Liver (tissue), 9 donors: ENCODE results near the gene SLC2A4RG. TPM values are rescaled to one million over a fixed set of nuclear protein-coding genes. Genes with fewer than 3 reads are reported as not detected.
A peak's percentile ranks its signal among the peaks of the same experiment; 100 is the strongest.

ENCODE experiments used
- DNase-seq: peaks from one replicate; pipeline ENCODE4 v3.0.0-alpha.2; 2017; ENCODE audit warnings: low spot score
- H3K27ac ChIP-seq, 2 donors: one replicate each; pipeline ENCODE4 v1.7.0; 2013; ENCODE audit warnings: inconsistent platforms in 2 of 2, low read length in 2 of 2, control low read depth in 1 of 2, low read depth in 1 of 2, mild to moderate bottlenecking in 1 of 2
- H3K27me3 ChIP-seq, 4 donors: one replicate each; pipeline versions ENCODE4 v1.6.1 to v1.7.0; 2013; ENCODE audit warnings: low read length in 3 of 4, inconsistent platforms in 1 of 4, mild to moderate bottlenecking in 1 of 4, moderate library complexity in 1 of 4; ENCODE audit not compliant: control insufficient read depth in 4 of 4, insufficient read depth in 4 of 4
- H3K36me3 ChIP-seq, 4 donors: one replicate each; pipeline versions ENCODE4 v1.6.1 to v1.7.0; 2013; ENCODE audit warnings: low read length in 3 of 4, mild to moderate bottlenecking in 3 of 4, low read depth in 1 of 4, moderate library complexity in 1 of 4; ENCODE audit not compliant: control insufficient read depth in 4 of 4, insufficient read depth in 3 of 4
- H3K4me1 ChIP-seq, 4 donors: one replicate each; pipeline versions ENCODE4 v1.6.1 to v1.7.0; 2013; ENCODE audit warnings: low read length in 3 of 4, mild to moderate bottlenecking in 3 of 4, moderate library complexity in 1 of 4; ENCODE audit not compliant: control insufficient read depth in 4 of 4, insufficient read depth in 4 of 4
- H3K4me3 ChIP-seq, 3 donors: one replicate each; pipeline versions ENCODE4 v1.6.1 to v1.7.0; 2013; ENCODE audit warnings: low read length in 3 of 3, control low read depth in 1 of 3, low read depth in 1 of 3, mild to moderate bottlenecking in 1 of 3
- H3K9ac ChIP-seq, 2 donors: one replicate each; pipeline ENCODE4 v1.7.0; 2013; ENCODE audit warnings: low read length in 2 of 2, mild to moderate bottlenecking in 2 of 2, moderate library complexity in 2 of 2, control low read depth in 1 of 2, low read depth in 1 of 2
- H3K9me3 ChIP-seq, 4 donors: one replicate each; pipeline versions ENCODE4 v1.6.1 to v1.7.0; 2013; ENCODE audit warnings: low read length in 3 of 4; ENCODE audit not compliant: control insufficient read depth in 4 of 4
- ATF3 ChIP-seq: IDR thresholded peaks from 2 replicates; pipeline ENCODE4 v1.6.1; 2016; ENCODE audit warnings: antibody characterized with exemption
- CTCF ChIP-seq: fragments of 150-350 bp; IDR thresholded peaks from 2 replicates; pipeline ENCODE4 v1.5.1; 2017; ENCODE audit warnings: improper control_type of control experiment, low read depth, low read length; ENCODE audit not compliant: missing input control
- EGR1 ChIP-seq, 2 donors: IDR thresholded peaks; 2 replicates each; pipeline ENCODE4 v1.6.1; 2016 to 2018; ENCODE audit warnings: antibody characterized with exemption in 2 of 2, low read depth in 2 of 2
- FOXA1 ChIP-seq: IDR thresholded peaks from 2 replicates; pipeline ENCODE4 v1.6.1; 2016; ENCODE audit warnings: antibody characterized with exemption
- FOXA2 ChIP-seq: IDR thresholded peaks from 2 replicates; pipeline ENCODE4 v1.6.1; 2016; ENCODE audit warnings: antibody characterized with exemption
- GABPA ChIP-seq, 2 donors: IDR thresholded peaks in 1 of 2; conservative IDR thresholded peaks in 1 of 2; 2 replicates each; pipeline ENCODE4 v1.6.1; 2016; ENCODE audit warnings: antibody characterized with exemption in 2 of 2, mild to moderate bottlenecking in 1 of 2, moderate library complexity in 1 of 2
- HNF4A ChIP-seq, 2 donors: conservative IDR thresholded peaks; 2 replicates each; pipeline ENCODE4 v1.6.1; 2016; ENCODE audit warnings: antibody characterized with exemption in 2 of 2, mild to moderate bottlenecking in 2 of 2
- HNF4G ChIP-seq: IDR thresholded peaks from 2 replicates; pipeline ENCODE4 v1.6.1; 2016; ENCODE audit warnings: antibody characterized with exemption
- JUND ChIP-seq, 2 donors: IDR thresholded peaks; 2 replicates each; pipeline ENCODE4 v1.6.1; 2016; ENCODE audit warnings: antibody characterized with exemption in 2 of 2
- MAX ChIP-seq: IDR thresholded peaks from 2 replicates; pipeline ENCODE4 v1.6.1; 2016; ENCODE audit warnings: antibody characterized with exemption
- NR2F2 ChIP-seq: IDR thresholded peaks from 2 replicates; pipeline ENCODE4 v1.6.1; 2016; ENCODE audit warnings: antibody characterized with exemption
- RAD21 ChIP-seq, 2 donors: IDR thresholded peaks; 2 replicates each; pipeline ENCODE4 v1.6.1; 2016; ENCODE audit warnings: antibody characterized with exemption in 2 of 2, mild to moderate bottlenecking in 2 of 2
- REST ChIP-seq: IDR thresholded peaks from 2 replicates; pipeline ENCODE4 v1.6.1; 2016; ENCODE audit warnings: antibody characterized with exemption, mild to moderate bottlenecking
- RXRA ChIP-seq, 2 donors: IDR thresholded peaks; 2 replicates each; pipeline ENCODE4 v1.6.1; 2017 to 2018; ENCODE audit warnings: antibody characterized with exemption in 2 of 2, mild to moderate bottlenecking in 1 of 2
- SP1 ChIP-seq: IDR thresholded peaks from 2 replicates; pipeline ENCODE4 v1.6.1; 2018; ENCODE audit warnings: antibody characterized with exemption, mild to moderate bottlenecking
- TAF1 ChIP-seq: conservative IDR thresholded peaks from 2 replicates; pipeline ENCODE4 v1.6.1; 2016; ENCODE audit warnings: antibody characterized with exemption, mild to moderate bottlenecking
- YY1 ChIP-seq: IDR thresholded peaks from 2 replicates; pipeline ENCODE4 v1.6.1; 2016; ENCODE audit warnings: antibody characterized with exemption, mild to moderate bottlenecking
- ZBTB33 ChIP-seq: IDR thresholded peaks from 2 replicates; pipeline ENCODE4 v1.6.1; 2016; ENCODE audit warnings: antibody characterized with exemption
- WGBS: extraction: QIAGEN DNeasy Blood & Tissue Kit; methylation state at CpG from one replicate; pipeline ENCODE4 v1.1.7; 2013; 5-methylcytosine and 5-hydroxymethylcytosine counted together
- polyA plus RNA-seq, 2 donors: library from polyadenylated mRNA; stranded (reverse) in 1 of 2; unstranded in 1 of 2; fragments of 200-250 nt in 1 of 2; fragments of >200 nt in 1 of 2; fragmentation: Nextera tagmentation in 1 of 2; extraction: Ambion mirVana in 1 of 2; gene quantifications; one replicate each; pipeline versions ENCODE4 v1.2.1 to v1.2.3, GENCODE V29; 2013 to 2015
- total RNA-seq, 2 donors: library from RNA; depleted of rRNA; stranded (reverse); fragments of >200 nt; gene quantifications; one replicate each; pipeline ENCODE4 v1.2.3, GENCODE V29; 2014
- donor health status: healthy.
- donor health status: healthy.
- donor health status: healthy.
- donor health status: healthy.
- donor health status: healthy.

The SLC2A4RG gene
- total and polyA plus RNA-seq, 4 donors: 22.2 to 39.7 (median 29.4) TPM

GRCh38 chr20:63791497-63792156 lies 52.1 kb downstream of the SLC2A4RG start:
- H3K9ac ChIP-seq: no peak overlapping the region
- no peak for TF ChIP-seq EGR1 (IDR thresholded peaks at IDR 0.05; ENCODE audit: low read depth in 2 of 2)
- TF ChIP-seq TAF1: no peak
- no peak for TF ChIP-seq YY1
- TF ChIP-seq HNF4A (conservative IDR thresholded peaks at IDR 0.05): no peak
- no peak for TF ChIP-seq MAX
- no peak overlapping the region for H3K27ac ChIP-seq
- H3K4me1 ChIP-seq: peaks cover 0 to 3% (median 0%) of the 10 kb centered on the region in 4 donors
- H3K9me3 ChIP-seq: no peaks in the 10 kb centered on the region
- H3K36me3 ChIP-seq: no peaks in the 10 kb centered on the region
- 66% methylated on average over 23 of the region's 23 CpGs for WGBS
- no peaks in the 10 kb centered on the region for H3K27me3 ChIP-seq
- no peak overlapping the region for H3K4me3 ChIP-seq
- no peak for DNase-seq

GRCh38 chr20:63792866-63793265 lies 53.3 kb downstream of the SLC2A4RG start:
- Histone ChIP-seq H3K4me1 (peaks cover 0 to 3% (median 0%) of the 10 kb centered on the region in 4 donors), H3K9me3 (no peaks in the 10 kb centered on the region), H3K9ac (no peak overlapping the region), H3K36me3 (no peaks in the 10 kb centered on the region), H3K27ac (peak overlapping the region in 1 of 2 donors; percentile 50), H3K4me3 (no peak overlapping the region), H3K27me3 (no peaks in the 10 kb centered on the region)
- DNase-seq: no peak
- 85% methylated on average over 20 of the region's 20 CpGs for WGBS
- TF ChIP-seq RAD21 (IDR thresholded peaks at IDR 0.05) (no peak), RXRA (IDR thresholded peaks at IDR 0.05) (no peak), YY1 (no peak), MAX (no peak), HNF4G (no peak), NR2F2 (no peak), JUND (IDR thresholded peaks at IDR 0.05) (no peak), HNF4A (conservative IDR thresholded peaks at IDR 0.05) (no peak), GABPA (IDR thresholded peaks at IDR 0.05 in 1 of 2, conservative IDR thresholded peaks at IDR 0.05 in 1 of 2) (no peak), FOXA1 (no peak), ATF3 (no peak), ZBTB33 (no peak), FOXA2 (no peak), TAF1 (no peak), CTCF (no peak), EGR1 (IDR thresholded peaks at IDR 0.05; ENCODE audit: low read depth in 2 of 2) (no peak), SP1 (no peak), REST (no peak)
